B cell (primary cell): ENCODE results near the gene EBPL. TPM values are rescaled to one million over a fixed set of nuclear protein-coding genes. Genes with fewer than 3 reads are reported as not detected.

Experiments used
- ATAC-seq: fragments of 200-7000 bp; cut with Tn5 transposase; one replicate; pipeline ENCODE4 v1.10.0; 2021; ENCODE audit warnings: low read depth, mild to moderate bottlenecking, moderate number of reproducible peaks, moderate library complexity
- CTCF ChIA-PET: fragments of 350-600 bp; sonication (Branson Sonifier 250); formaldehyde crosslinking; loops from one replicate; lab custom pipeline; 2021; ENCODE audit warnings: antibody characterized with exemption, inconsistent platforms; lab: Charles Lee
- POLR2A ChIA-PET: fragments of 350-600 bp; sonication (Branson Sonifier 250); formaldehyde crosslinking; loops from one replicate; lab custom pipeline; 2021; ENCODE audit warnings: antibody characterized with exemption; lab: Charles Lee
- DNase-seq: peaks from one replicate; pipeline ENCODE4 v3.0.0; 2013
- H2AFZ ChIP-seq: 2 replicates; pipeline ENCODE4 v1.6.1; 2012; ENCODE audit warnings: mild to moderate bottlenecking, low read depth, low read length; ENCODE audit not compliant: insufficient read depth, poor library complexity, severe bottlenecking
- H3K27ac ChIP-seq, 2 donors: 1 replicate in 1 of 2; 2 replicates in 1 of 2; pipeline ENCODE4 v1.5.1; 2012 to 2013; ENCODE audit warnings: low read length in 2 of 2, mild to moderate bottlenecking in 2 of 2, moderate library complexity in 1 of 2
- H3K27me3 ChIP-seq, 4 experiments: fragments of 200-600 bp in 1 of 4; sonication (generic) in 1 of 4; replicated peaks in 1 of 4; 1 replicate in 2 of 4; 2 replicates in 2 of 4; pipeline versions ENCODE4 v1.6.1 to v1.7.0; 2013 to 2016; ENCODE audit warnings: low read length in 3 of 4, mild to moderate bottlenecking in 2 of 4, mixed read lengths in 1 of 4, moderate library complexity in 1 of 4; ENCODE audit not compliant: insufficient read depth in 4 of 4, control insufficient read depth in 3 of 4; ENCODE audit errors: control extremely low read depth in 1 of 4
- H3K36me3 ChIP-seq, 2 experiments: replicated peaks in 1 of 2; 1 replicate in 1 of 2; 2 replicates in 1 of 2; pipeline versions ENCODE4 v1.6.1 to v1.7.1; 2013; ENCODE audit warnings: low read length in 1 of 2; ENCODE audit not compliant: insufficient read depth in 2 of 2, control insufficient read depth in 1 of 2; ENCODE audit errors: control extremely low read depth in 1 of 2, extremely low read depth in 1 of 2
- H3K4me1 ChIP-seq, 2 donors: fragments of 200-600 bp in 1 of 2; sonication (generic) in 1 of 2; 1 replicate in 1 of 2; 2 replicates in 1 of 2; pipeline versions ENCODE4 v1.5.1 to v1.6.1; 2013 to 2017; ENCODE audit warnings: low read length in 2 of 2; ENCODE audit not compliant: control insufficient read depth in 2 of 2, insufficient read depth in 2 of 2
- H3K4me2 ChIP-seq: replicated peaks from 2 replicates; pipeline ENCODE3; 2012; ENCODE audit warnings: mild to moderate bottlenecking, low read depth, low read length; ENCODE audit not compliant: poor library complexity, severe bottlenecking
- H3K4me3 ChIP-seq, 5 experiments: fragments of 200-600 bp in 1 of 5; sonication (generic) in 1 of 5; 1 replicate in 3 of 5; 2 replicates in 2 of 5; pipeline versions ENCODE4 v1.5.1 to v1.7.0; 2011 to 2016; ENCODE audit warnings: low read length in 4 of 5, mild to moderate bottlenecking in 4 of 5, low read depth in 2 of 5, control low read depth in 1 of 5, moderate library complexity in 1 of 5; ENCODE audit not compliant: insufficient read depth in 1 of 5; ENCODE audit errors: control extremely low read depth in 1 of 5, extremely low read depth in 1 of 5
- H3K79me2 ChIP-seq: fragments of 200-600 bp; sonication (generic); one replicate; pipeline ENCODE4 v1.6.0; 2016; ENCODE audit warnings: low read length; ENCODE audit not compliant: control insufficient read depth, insufficient read depth
- H3K9ac ChIP-seq: fragments of 200-600 bp; sonication (generic); 2 replicates; pipeline ENCODE4 v1.6.1; 2017; ENCODE audit warnings: mild to moderate bottlenecking, low read length, moderate library complexity
- H3K9me3 ChIP-seq, 3 donors: one replicate each; pipeline versions ENCODE4 v1.6.1 to v1.7.1; 2013; ENCODE audit warnings: low read length in 2 of 3; ENCODE audit not compliant: control insufficient read depth in 2 of 3, insufficient read depth in 1 of 3; ENCODE audit errors: control extremely low read depth in 1 of 3
- H4K20me1 ChIP-seq: 2 replicates; pipeline ENCODE4 v1.6.0; 2012; ENCODE audit warnings: mild to moderate bottlenecking, low read length; ENCODE audit not compliant: insufficient read depth, control insufficient read depth, poor library complexity, severe bottlenecking
- H3K27ac Mint-ChIP-seq: one replicate; pipeline ENCODE4 v1.8.0; 2021; ENCODE audit warnings: mixed read lengths
- H3K27me3 Mint-ChIP-seq: one replicate; pipeline ENCODE4 v1.8.0; 2021; ENCODE audit warnings: mixed read lengths
- H3K4me1 Mint-ChIP-seq: one replicate; pipeline ENCODE4 v1.8.0; 2021; ENCODE audit warnings: mixed read lengths
- H3K4me3 Mint-ChIP-seq: one replicate; pipeline ENCODE4 v1.8.0; 2021; ENCODE audit warnings: mixed read lengths
- H3K9me3 Mint-ChIP-seq: one replicate; pipeline ENCODE4 v1.8.0; 2022; ENCODE audit warnings: mixed read lengths; ENCODE audit not compliant: insufficient read depth
- CTCF ChIP-seq: fragments of 200-600 bp; IDR thresholded peaks from one replicate; pipeline ENCODE4 v1.8.0; 2022; ENCODE audit warnings: antibody characterized with exemption, mild to moderate bottlenecking
- EZH2 ChIP-seq: IDR thresholded peaks from 2 replicates; pipeline ENCODE4 v1.6.1; 2012; ENCODE audit warnings: borderline replicate concordance, low read depth, mild to moderate bottlenecking, moderate library complexity, low read length; ENCODE audit not compliant: insufficient read depth, poor library complexity, severe bottlenecking
- WGBS: methylation state at CpG from one replicate; pipeline ENCODE4 v1.1.5; 2013; ENCODE audit warnings: missing lambda C conversion rate; ENCODE audit not compliant: insufficient coverage; 5-methylcytosine and 5-hydroxymethylcytosine counted together
- intact Hi-C: fragments of 100-400 bp; cut with micrococcal nuclease; formaldehyde crosslinking; loops from one replicate; pipeline ENCODE4 v1.10.0; 2022
- polyA plus RNA-seq: library from polyadenylated mRNA; depleted of rRNA; stranded (reverse); fragments of >200 nt; gene quantifications from 2 replicates; pipeline ENCODE4 v1.2.3, GENCODE V29; 2012
- total RNA-seq, 2 donors: library from RNA; stranded (reverse); fragments of 120-200 nt in 1 of 2; gene quantifications; 1 replicate in 1 of 2; 2 replicates in 1 of 2; pipeline versions ENCODE4 v1.2.3 to v1.2.4, GENCODE V29; 2013 to 2022

The EBPL gene
- total and polyA plus RNA-seq, 2 donors (not counting 1 experiment from before 2014, with no cell fraction given) = 16.0 to 20.1 TPM

DNA sequence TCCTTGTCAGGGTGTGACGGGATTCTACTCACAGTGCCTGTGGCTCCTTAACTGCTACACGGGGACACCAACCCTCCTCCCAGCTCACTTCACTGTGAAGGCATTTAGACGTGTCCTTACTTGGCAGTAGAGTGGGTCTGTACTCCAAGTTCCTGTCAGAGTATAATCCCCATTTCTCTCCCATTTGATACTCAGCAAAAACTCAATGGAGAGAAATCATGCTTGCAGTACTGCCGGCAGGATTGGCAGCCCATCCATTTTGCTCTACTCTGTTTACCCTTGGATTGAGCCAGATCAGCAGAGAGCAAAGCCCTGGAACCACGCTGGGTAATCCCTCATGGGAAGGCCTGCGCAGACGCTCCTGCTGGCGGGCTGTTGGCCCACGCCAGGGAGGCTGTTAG is 34.0 kb downstream of the EBPL start:
- no peaks in the 10 kb centered on the region for H3K27me3 ChIP-seq
- no peaks in the 10 kb centered on the region for H3K9me3 ChIP-seq
- H3K9ac ChIP-seq = no peak overlapping the region
- peaks cover 8% of the 10 kb centered on the region for H3K4me1 Mint-ChIP-seq
- no peaks in the 10 kb centered on the region for H3K9me3 Mint-ChIP-seq
- H3K4me2 ChIP-seq = no peak overlapping the region
- H3K27me3 Mint-ChIP-seq = no peaks in the 10 kb centered on the region
- H3K27ac ChIP-seq = no peak overlapping the region
- H3K4me3 ChIP-seq = no peak overlapping the region
- TF ChIP-seq EZH2 = no peak
- no peak for TF ChIP-seq CTCF
- H3K27ac Mint-ChIP-seq = no peak overlapping the region
- H4K20me1 ChIP-seq = no peaks in the 10 kb centered on the region
- DNase-seq (no peak), ATAC-seq (no peak)
- H3K4me1 ChIP-seq = no peaks in the 10 kb centered on the region
- intact Hi-C loops = no loop called here
- ChIA-PET CTCF (no interaction called here), POLR2A (no interaction called here)
- H3K4me3 Mint-ChIP-seq = no peak overlapping the region
- H2AFZ ChIP-seq = no peak overlapping the region
- 96% methylated on average over 8 of the region's 9 CpGs for WGBS
- peaks cover 0 to under 1% of the 10 kb centered on the region in 2 experiments for H3K36me3 ChIP-seq
- H3K79me2 ChIP-seq = no peaks in the 10 kb centered on the region

- no peak for DNase-seq
- Histone ChIP-seq H3K79me2 (no peaks in the 10 kb centered on the region), H3K4me1 (no peaks in the 10 kb centered on the region), H3K9me3 (no peaks in the 10 kb centered on the region), H3K27ac (no peak overlapping the region), H3K9ac (no peak overlapping the region), H3K36me3 (no peaks in the 10 kb centered on the region), H3K4me3 (no peak overlapping the region), H3K27me3 (no peaks in the 10 kb centered on the region), H2AFZ (no peak overlapping the region), H4K20me1 (no peaks in the 10 kb centered on the region), H3K4me2 (no peak overlapping the region)
- Mint-ChIP-seq H3K27me3 (no peaks in the 10 kb centered on the region), H3K9me3 (no peaks in the 10 kb centered on the region), H3K4me1 (peaks cover 12% of the 10 kb centered on the region), H3K4me3 (no peak overlapping the region), H3K27ac (no peak overlapping the region)
- ChIA-PET CTCF (no interaction called here), POLR2A (no interaction called here)
- TF ChIP-seq EZH2 (no peak), CTCF (no peak)
- WGBS = no CpG with 5 or more reads among the region's 3 CpGs
- no peak for ATAC-seq
- intact Hi-C loops = no loop called here
Measured at GRCh38 chr13:49655906-49656305, 35.4 kb downstream of the EBPL start.
